Neuron (in vitro differentiated cells): ENCODE results near the gene ARHGAP15.
A peak's percentile ranks its signal among the peaks of the same experiment; 100 is the strongest.

Source experiments
- H2AFZ ChIP-seq: one replicate; pipeline ENCODE4 v1.6.1; 2013; ENCODE audit warnings: low read depth, mild to moderate bottlenecking, inconsistent platforms, low read length, moderate library complexity
- H3K27me3 ChIP-seq: one replicate; pipeline ENCODE4 v1.6.1; 2013; ENCODE audit warnings: low read length; ENCODE audit not compliant: insufficient read depth
- H3K36me3 ChIP-seq: one replicate; pipeline ENCODE4 v1.6.1; 2013; ENCODE audit warnings: low read length; ENCODE audit not compliant: insufficient read depth
- H3K4me1 ChIP-seq: one replicate; pipeline ENCODE4 v1.6.1; 2013; ENCODE audit warnings: low read length; ENCODE audit not compliant: insufficient read depth
- H3K4me3 ChIP-seq: 2 replicates; pipeline ENCODE4 v1.5.1; 2013; ENCODE audit warnings: mild to moderate bottlenecking, low read length, moderate library complexity
- H3K9me3 ChIP-seq: one replicate; pipeline ENCODE4 v1.6.1; 2013; ENCODE audit warnings: low read length

Gene ARHGAP15

GRCh38 chr2:143622106-143622505, 492.9 kb downstream of the ARHGAP15 start:
- Histone ChIP-seq H3K36me3 (no peaks in the 10 kb centered on the region), H3K27me3 (no peaks in the 10 kb centered on the region), H2AFZ (no peak overlapping the region), H3K4me1 (peaks cover 9% of the 10 kb centered on the region), H3K4me3 (no peak overlapping the region), H3K9me3 (no peaks in the 10 kb centered on the region)

- Histone ChIP-seq H2AFZ (no peak overlapping the region), H3K27me3 (no peaks in the 10 kb centered on the region), H3K4me1 (peaks cover 9% of the 10 kb centered on the region), H3K9me3 (no peaks in the 10 kb centered on the region), H3K4me3 (no peak overlapping the region), H3K36me3 (no peaks in the 10 kb centered on the region)
Measured at GRCh38 chr2:143623231-143623908, 494.2 kb downstream of the ARHGAP15 start.

- no peak overlapping the region for H3K4me3 ChIP-seq
- no peaks in the 10 kb centered on the region for H3K9me3 ChIP-seq
- no peaks in the 10 kb centered on the region for H3K27me3 ChIP-seq
- H3K36me3 ChIP-seq, result no peaks in the 10 kb centered on the region
- no peak overlapping the region for H2AFZ ChIP-seq
- H3K4me1 ChIP-seq, result peaks cover 9% of the 10 kb centered on the region
Measured at GRCh38 chr2:143623909-143624260, 494.7 kb downstream of the ARHGAP15 start.

GRCh38 chr2:143629340-143629739, 500.1 kb downstream of the ARHGAP15 start:
- no peaks in the 10 kb centered on the region for H3K9me3 ChIP-seq
- no peaks in the 10 kb centered on the region for H3K4me1 ChIP-seq
- H2AFZ ChIP-seq, result no peak overlapping the region
- no peak overlapping the region for H3K4me3 ChIP-seq
- H3K36me3 ChIP-seq, result no peaks in the 10 kb centered on the region
- no peaks in the 10 kb centered on the region for H3K27me3 ChIP-seq

- Histone ChIP-seq H3K9me3 (peaks cover 3% of the 10 kb centered on the region), H3K4me3 (no peak overlapping the region), H3K36me3 (no peaks in the 10 kb centered on the region), H2AFZ (no peak overlapping the region), H3K27me3 (no peaks in the 10 kb centered on the region), H3K4me1 (no peaks in the 10 kb centered on the region)
Measured at GRCh38 chr2:143632751-143633374, 503.6 kb downstream of the ARHGAP15 start.

- Histone ChIP-seq H3K9me3 (peaks cover 3% of the 10 kb centered on the region), H3K4me3 (no peak overlapping the region), H3K36me3 (no peaks in the 10 kb centered on the region), H2AFZ (no peak overlapping the region), H3K4me1 (no peaks in the 10 kb centered on the region), H3K27me3 (no peaks in the 10 kb centered on the region)
Measured at GRCh38 chr2:143633419-143633818, 504.2 kb downstream of the ARHGAP15 start.

- Histone ChIP-seq H3K4me3 (no peak overlapping the region), H3K27me3 (no peaks in the 10 kb centered on the region), H3K4me1 (no peaks in the 10 kb centered on the region), H2AFZ (no peak overlapping the region), H3K9me3 (peaks cover 3% of the 10 kb centered on the region), H3K36me3 (no peaks in the 10 kb centered on the region)
Measured at GRCh38 chr2:143635302-143635701, 506.1 kb downstream of the ARHGAP15 start.

GRCh38 chr2:143635936-143636335, 506.7 kb downstream of the ARHGAP15 start:
- Histone ChIP-seq H3K36me3 (no peaks in the 10 kb centered on the region), H3K4me1 (no peaks in the 10 kb centered on the region), H2AFZ (no peak overlapping the region), H3K4me3 (no peak overlapping the region), H3K9me3 (peaks cover 3% of the 10 kb centered on the region), H3K27me3 (no peaks in the 10 kb centered on the region)

GRCh38 chr2:143640826-143641225, 511.6 kb downstream of the ARHGAP15 start:
- Histone ChIP-seq H3K4me1 (no peaks in the 10 kb centered on the region), H3K27me3 (no peaks in the 10 kb centered on the region), H2AFZ (no peak overlapping the region), H3K36me3 (no peaks in the 10 kb centered on the region), H3K4me3 (no peak overlapping the region), H3K9me3 (peaks cover 3% of the 10 kb centered on the region)

- no peaks in the 10 kb centered on the region for H3K36me3 ChIP-seq
- peaks cover 7% of the 10 kb centered on the region for H3K4me1 ChIP-seq
- H3K27me3 ChIP-seq, result no peaks in the 10 kb centered on the region
- H3K4me3 ChIP-seq, result no peak overlapping the region
- H2AFZ ChIP-seq, result peak overlapping the region; percentile 5
- no peaks in the 10 kb centered on the region for H3K9me3 ChIP-seq
Measured at GRCh38 chr2:143645921-143646645, 516.9 kb downstream of the ARHGAP15 start.

GRCh38 chr2:143649226-143649740, 520.1 kb downstream of the ARHGAP15 start:
- Histone ChIP-seq H3K9me3 (peaks cover 2% of the 10 kb centered on the region), H3K36me3 (no peaks in the 10 kb centered on the region), H3K27me3 (no peaks in the 10 kb centered on the region), H3K4me3 (no peak overlapping the region), H2AFZ (no peak overlapping the region), H3K4me1 (peaks cover 7% of the 10 kb centered on the region)

- H2AFZ ChIP-seq, result no peak overlapping the region
- H3K27me3 ChIP-seq, result no peaks in the 10 kb centered on the region
- H3K9me3 ChIP-seq, result peaks cover 2% of the 10 kb centered on the region
- H3K4me1 ChIP-seq, result no peaks in the 10 kb centered on the region
- H3K36me3 ChIP-seq, result no peaks in the 10 kb centered on the region
- H3K4me3 ChIP-seq, result no peak overlapping the region
Measured at GRCh38 chr2:143652692-143653091, 523.5 kb downstream of the ARHGAP15 start.

GRCh38 chr2:143668234-143668633, 539.0 kb downstream of the ARHGAP15 start:
- H3K9me3 ChIP-seq, result no peaks in the 10 kb centered on the region
- H3K36me3 ChIP-seq, result no peaks in the 10 kb centered on the region
- H3K4me1 ChIP-seq, result peaks cover 12% of the 10 kb centered on the region
- no peaks in the 10 kb centered on the region for H3K27me3 ChIP-seq
- no peak overlapping the region for H2AFZ ChIP-seq
- no peak overlapping the region for H3K4me3 ChIP-seq
